ENCODE measurements around the gene FOCAD.

DNA sequence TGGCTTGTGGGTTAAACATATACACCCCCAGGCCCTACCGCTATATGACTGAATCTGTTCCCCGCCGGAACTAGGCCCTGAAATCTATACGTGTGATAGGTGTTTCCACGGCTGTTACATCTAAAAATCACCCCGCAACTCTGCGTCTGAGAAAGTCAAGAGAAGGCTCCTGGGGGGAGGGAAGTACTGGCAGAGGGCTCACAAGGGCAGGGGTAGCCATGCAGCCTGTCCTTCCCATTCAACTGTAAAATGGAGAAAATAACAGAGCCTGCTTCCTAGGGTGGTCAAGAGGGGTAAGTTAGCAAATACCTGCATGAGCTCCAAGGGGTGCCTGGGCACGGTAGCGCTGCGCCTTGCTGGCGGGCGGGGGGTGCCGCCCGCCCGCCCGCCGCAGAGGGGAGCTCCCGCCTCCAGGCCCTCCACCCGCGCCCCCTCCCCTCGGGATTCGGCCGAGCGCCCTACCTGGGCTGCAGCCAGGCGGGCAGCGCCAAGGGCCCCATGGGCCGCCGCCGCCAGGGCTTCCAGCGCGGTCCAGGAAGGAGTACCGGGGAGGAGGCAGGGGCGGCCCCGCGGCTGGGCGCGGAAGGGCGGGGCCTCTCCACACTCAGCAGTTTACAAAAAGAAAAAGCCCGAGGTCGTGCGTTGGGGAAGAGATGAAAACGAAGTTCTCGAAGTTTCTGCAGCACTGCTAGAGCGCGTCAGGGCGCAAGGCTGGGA is 347.2 kb downstream of the FOCAD start, which contains the start of gene HACD4:
- TF ChIP-seq ZBTB8A (tag by site-specific recombination; IDR thresholded peaks at IDR 0.05) (0 out of 2 replicates have a peak, but pooled peaks have one; percentile 23), ZNF138 (tag by site-specific recombination; IDR thresholded peaks at IDR 0.05; ENCODE audit: borderline replicate concordance) (no peak), ZBTB48 (tag by site-specific recombination; IDR thresholded peaks at IDR 0.05) (no peak), ZNF660 (tag by site-specific recombination; IDR thresholded peaks at IDR 0.05) (no peak), BCL11A (tag by site-specific recombination; IDR thresholded peaks at IDR 0.05; ENCODE audit: low read depth) (no peak), ZBTB21 (tag by site-specific recombination; IDR thresholded peaks at IDR 0.05) (no peak), KLF8 (tag by site-specific recombination; IDR thresholded peaks at IDR 0.05) (no peak), ZNF366 (tag by site-specific recombination; conservative IDR thresholded peaks at IDR 0.05) (no peak), ZSCAN30 (tag by site-specific recombination; IDR thresholded peaks at IDR 0.05) (no peak), ZNF561 (tag by site-specific recombination; IDR thresholded peaks at IDR 0.05; ENCODE audit: borderline replicate concordance) (no peak), YY1 (tag by site-specific recombination; IDR thresholded peaks at IDR 0.05) (no peak), ZFP37 (tag by site-specific recombination; IDR thresholded peaks at IDR 0.05) (no peak)
- TF ChIP-seq, protein P1, sequence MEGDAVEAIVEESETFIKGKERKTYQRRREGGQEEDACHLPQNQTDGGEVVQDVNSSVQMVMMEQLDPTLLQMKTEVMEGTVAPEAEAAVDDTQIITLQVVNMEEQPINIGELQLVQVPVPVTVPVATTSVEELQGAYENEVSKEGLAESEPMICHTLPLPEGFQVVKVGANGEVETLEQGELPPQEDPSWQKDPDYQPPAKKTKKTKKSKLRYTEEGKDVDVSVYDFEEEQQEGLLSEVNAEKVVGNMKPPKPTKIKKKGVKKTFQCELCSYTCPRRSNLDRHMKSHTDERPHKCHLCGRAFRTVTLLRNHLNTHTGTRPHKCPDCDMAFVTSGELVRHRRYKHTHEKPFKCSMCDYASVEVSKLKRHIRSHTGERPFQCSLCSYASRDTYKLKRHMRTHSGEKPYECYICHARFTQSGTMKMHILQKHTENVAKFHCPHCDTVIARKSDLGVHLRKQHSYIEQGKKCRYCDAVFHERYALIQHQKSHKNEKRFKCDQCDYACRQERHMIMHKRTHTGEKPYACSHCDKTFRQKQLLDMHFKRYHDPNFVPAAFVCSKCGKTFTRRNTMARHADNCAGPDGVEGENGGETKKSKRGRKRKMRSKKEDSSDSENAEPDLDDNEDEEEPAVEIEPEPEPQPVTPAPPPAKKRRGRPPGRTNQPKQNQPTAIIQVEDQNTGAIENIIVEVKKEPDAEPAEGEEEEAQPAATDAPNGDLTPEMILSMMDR (tag by site-specific recombination; IDR thresholded peaks at IDR 0.05), result no peak
- TF ChIP-seq, protein P2, sequence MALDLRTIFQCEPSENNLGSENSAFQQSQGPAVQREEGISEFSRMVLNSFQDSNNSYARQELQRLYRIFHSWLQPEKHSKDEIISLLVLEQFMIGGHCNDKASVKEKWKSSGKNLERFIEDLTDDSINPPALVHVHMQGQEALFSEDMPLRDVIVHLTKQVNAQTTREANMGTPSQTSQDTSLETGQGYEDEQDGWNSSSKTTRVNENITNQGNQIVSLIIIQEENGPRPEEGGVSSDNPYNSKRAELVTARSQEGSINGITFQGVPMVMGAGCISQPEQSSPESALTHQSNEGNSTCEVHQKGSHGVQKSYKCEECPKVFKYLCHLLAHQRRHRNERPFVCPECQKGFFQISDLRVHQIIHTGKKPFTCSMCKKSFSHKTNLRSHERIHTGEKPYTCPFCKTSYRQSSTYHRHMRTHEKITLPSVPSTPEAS (tag by site-specific recombination; IDR thresholded peaks at IDR 0.05), result no peak

Measured in HEK293 (cell line).